Measurements from ENCODE around the gene COMMD8. TPM values are rescaled to one million over a fixed set of nuclear protein-coding genes. Genes with fewer than 3 reads are reported as not detected.
A peak's percentile ranks its signal among the peaks of the same experiment; 100 is the strongest.

The COMMD8 gene
- total RNA-seq, 3 donors from 2014 or later (not counting 1 experiment from before 2014, with no cell fraction given), result 12.3 to 19.6 (median 13.1) TPM

DNA sequence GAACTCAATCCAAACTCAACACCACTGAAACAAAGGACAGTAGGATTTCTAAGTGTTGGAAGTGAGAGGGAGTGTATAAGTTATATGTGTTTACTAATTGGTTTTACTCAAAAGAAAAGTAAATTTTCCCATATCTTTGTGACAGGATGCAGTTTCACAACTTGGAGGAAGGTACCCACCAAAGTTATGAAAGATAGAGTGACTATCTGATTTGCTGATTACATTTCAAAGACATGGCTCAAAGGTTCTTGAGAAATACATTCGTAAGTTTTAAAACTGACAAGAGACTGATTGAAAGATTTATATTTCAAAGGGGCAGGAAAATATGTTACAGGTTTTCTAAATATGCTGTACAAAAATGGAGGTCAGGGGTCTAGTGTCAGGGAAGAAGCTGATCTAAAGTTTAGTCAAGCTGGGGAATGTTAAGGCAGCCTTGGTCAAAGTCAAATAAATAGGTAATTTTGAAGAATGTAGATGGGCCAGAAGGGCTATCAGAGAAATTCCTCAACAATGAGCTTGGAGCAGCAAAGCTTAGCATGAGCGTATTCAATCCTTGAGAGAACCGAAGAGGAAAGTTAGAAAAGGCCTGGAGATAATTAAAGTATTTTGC, 9.7 kb upstream of the COMMD8 start:
- Mint-ChIP-seq H3K36me3 (no peaks in the 10 kb centered on the region), H3K4me1 (no peaks in the 10 kb centered on the region)

DNA sequence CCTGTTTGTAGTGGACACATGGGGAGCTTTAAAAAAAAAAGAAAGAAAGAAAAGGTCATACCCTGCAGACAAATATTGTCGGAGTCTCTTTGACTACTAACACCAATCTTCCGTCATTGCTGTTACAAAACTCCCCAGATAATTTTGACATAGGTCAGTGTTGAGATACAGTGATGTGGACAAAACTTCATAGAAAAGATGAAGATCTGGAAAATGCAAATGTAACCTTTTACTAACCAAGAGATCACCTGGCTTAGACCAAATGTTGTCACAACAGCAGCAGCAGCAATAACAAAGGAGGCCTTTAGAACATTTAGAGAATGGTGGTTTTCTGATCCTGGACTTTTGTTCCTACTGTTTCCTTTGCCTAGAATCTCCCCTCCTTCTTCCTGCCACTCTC, 8.1 kb upstream of the COMMD8 start:
- H3K36me3 ChIP-seq (ENCODE audit: control insufficient read depth, insufficient read depth, low read length), result no peaks in the 10 kb centered on the region
- no peak overlapping the region for H3K27ac Mint-ChIP-seq
- H3K9me3 Mint-ChIP-seq, result no peaks in the 10 kb centered on the region
- no peaks in the 10 kb centered on the region for H3K27me3 ChIP-seq (ENCODE audit: control insufficient read depth, insufficient read depth, low read length)
- 100% methylated on average over 1 of the region's 2 CpGs for WGBS (ENCODE audit: insufficient coverage)
- no peaks in the 10 kb centered on the region for H3K4me1 Mint-ChIP-seq
- H3K4me3 ChIP-seq (ENCODE audit: low read length), result no peak overlapping the region
- no peak overlapping the region for H3K27ac ChIP-seq (ENCODE audit: low read length)
- H3K27me3 Mint-ChIP-seq (ENCODE audit: low read depth in 2 of 2), result peaks cover 0 to 3% of the 10 kb centered on the region in 2 donors
- H3K4me3 Mint-ChIP-seq, result no peak overlapping the region
- no peaks in the 10 kb centered on the region for H3K4me1 ChIP-seq (ENCODE audit: control insufficient read depth, insufficient read depth, low read length)
- H3K36me3 Mint-ChIP-seq, result no peaks in the 10 kb centered on the region
- TF ChIP-seq CTCF (IDR thresholded peaks at IDR 0.05), result no peak
- ATAC-seq, result peak in 1 of 3 donors; percentile 61
- intact Hi-C loops (cut with micrococcal nuclease), result no loop called here
- H3K9me3 ChIP-seq (ENCODE audit: control insufficient read depth, insufficient read depth, low read length), result no peaks in the 10 kb centered on the region
- DNase-seq, result no peak

More for the DNA sequence above, 9.7 kb upstream of the COMMD8 start:
- TF ChIP-seq CTCF (IDR thresholded peaks at IDR 0.05), result no peak
- no peak overlapping the region for H3K4me3 Mint-ChIP-seq
- Histone ChIP-seq H3K9me3 (ENCODE audit: control insufficient read depth, insufficient read depth, low read length) (no peaks in the 10 kb centered on the region), H3K36me3 (ENCODE audit: control insufficient read depth, insufficient read depth, low read length) (no peaks in the 10 kb centered on the region), H3K4me3 (ENCODE audit: low read length) (no peak overlapping the region), H3K4me1 (ENCODE audit: control insufficient read depth, insufficient read depth, low read length) (no peaks in the 10 kb centered on the region), H3K27me3 (ENCODE audit: control insufficient read depth, insufficient read depth, low read length) (no peaks in the 10 kb centered on the region), H3K27ac (ENCODE audit: low read length) (no peak overlapping the region)
- ATAC-seq (no peak), DNase-seq (no peak)
- no peak overlapping the region for H3K27ac Mint-ChIP-seq
- H3K9me3 Mint-ChIP-seq, result no peaks in the 10 kb centered on the region
- intact Hi-C loops (cut with micrococcal nuclease), result no loop called here
- 94% methylated on average over 3 of the region's 3 CpGs for WGBS (ENCODE audit: insufficient coverage)
- peaks cover 0 to 3% of the 10 kb centered on the region in 2 donors for H3K27me3 Mint-ChIP-seq (ENCODE audit: low read depth in 2 of 2)

DNA sequence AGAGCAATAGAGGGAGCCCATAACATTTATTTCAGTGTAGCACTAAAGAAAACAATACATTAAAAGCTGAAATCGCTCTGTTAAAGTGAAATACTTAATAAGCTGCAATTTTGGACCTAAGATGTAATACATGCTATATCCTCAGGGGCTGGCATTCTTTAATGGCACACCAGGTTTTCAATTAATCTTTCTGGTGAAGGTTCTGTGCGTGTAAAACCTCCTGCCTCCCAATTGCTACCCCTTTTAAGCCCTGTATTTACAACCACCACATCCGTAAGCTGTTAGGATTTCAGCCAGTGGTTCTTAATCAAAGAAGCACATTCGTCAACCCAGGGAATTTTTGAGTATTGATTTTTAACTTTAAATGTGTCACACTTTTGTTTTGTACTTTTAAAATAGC, 7.6 kb upstream of the COMMD8 start:
- Histone ChIP-seq H3K9me3 (ENCODE audit: control insufficient read depth, insufficient read depth, low read length) (no peaks in the 10 kb centered on the region), H3K27me3 (ENCODE audit: control insufficient read depth, insufficient read depth, low read length) (no peaks in the 10 kb centered on the region), H3K27ac (ENCODE audit: low read length) (no peak overlapping the region), H3K4me1 (ENCODE audit: control insufficient read depth, insufficient read depth, low read length) (no peaks in the 10 kb centered on the region), H3K4me3 (ENCODE audit: low read length) (no peak overlapping the region), H3K36me3 (ENCODE audit: control insufficient read depth, insufficient read depth, low read length) (no peaks in the 10 kb centered on the region)
- no peak overlapping the region for H3K27ac Mint-ChIP-seq
- H3K9me3 Mint-ChIP-seq, result no peaks in the 10 kb centered on the region
- H3K4me3 Mint-ChIP-seq, result no peak overlapping the region
- TF ChIP-seq CTCF (IDR thresholded peaks at IDR 0.05), result no peak
- H3K36me3 Mint-ChIP-seq, result no peaks in the 10 kb centered on the region
- intact Hi-C loops (cut with micrococcal nuclease), result no loop called here
- H3K4me1 Mint-ChIP-seq, result no peaks in the 10 kb centered on the region
- ATAC-seq (no peak), DNase-seq (no peak)
- WGBS (ENCODE audit: insufficient coverage), result 74% methylated on average over 3 of the region's 4 CpGs
- H3K27me3 Mint-ChIP-seq (ENCODE audit: low read depth in 2 of 2), result peaks cover 0 to 3% of the 10 kb centered on the region in 2 donors

DNA sequence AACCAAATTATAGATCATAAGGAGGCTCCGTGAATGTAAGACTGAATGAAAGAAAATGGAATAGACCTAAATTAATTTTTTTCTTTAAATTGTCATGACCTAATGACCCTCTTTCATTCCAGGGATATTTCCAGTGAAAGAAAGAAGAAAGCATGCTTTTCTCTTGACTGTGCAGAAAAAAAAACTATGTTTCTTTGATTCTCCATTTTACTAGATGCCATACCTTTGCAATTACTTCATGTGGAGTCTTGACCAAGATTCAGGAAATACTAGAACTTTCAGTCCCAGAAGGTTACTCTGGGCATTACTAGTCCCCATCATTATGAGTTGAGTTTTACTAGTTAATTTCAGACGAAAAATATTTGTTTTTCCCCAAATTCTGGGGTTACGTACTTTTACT, 6.4 kb upstream of the COMMD8 start:
- Mint-ChIP-seq H3K27me3 (ENCODE audit: low read depth in 2 of 2) (peaks cover 0 to 3% of the 10 kb centered on the region in 2 donors), H3K27ac (no peak overlapping the region), H3K9me3 (no peaks in the 10 kb centered on the region), H3K36me3 (no peaks in the 10 kb centered on the region), H3K4me3 (no peak overlapping the region), H3K4me1 (no peaks in the 10 kb centered on the region)
- no peaks in the 10 kb centered on the region for H3K27me3 ChIP-seq (ENCODE audit: control insufficient read depth, insufficient read depth, low read length)
- no peaks in the 10 kb centered on the region for H3K9me3 ChIP-seq (ENCODE audit: control insufficient read depth, insufficient read depth, low read length)
- no peak overlapping the region for H3K27ac ChIP-seq (ENCODE audit: low read length)
- WGBS (ENCODE audit: insufficient coverage), result no CpG with 5 or more reads among the region's 3 CpGs
- no peaks in the 10 kb centered on the region for H3K36me3 ChIP-seq (ENCODE audit: control insufficient read depth, insufficient read depth, low read length)
- no peak for DNase-seq
- no peak for ATAC-seq
- H3K4me3 ChIP-seq (ENCODE audit: low read length), result no peak overlapping the region
- intact Hi-C loops (cut with micrococcal nuclease), result no loop called here
- no peaks in the 10 kb centered on the region for H3K4me1 ChIP-seq (ENCODE audit: control insufficient read depth, insufficient read depth, low read length)
- no peak for TF ChIP-seq CTCF (IDR thresholded peaks at IDR 0.05)

All from natural killer cell (primary cell).